Ishikawa (cell line): ENCODE measurements around the gene TAOK2.

ENCODE experiments used
- CEBPB ChIP-seq: IDR thresholded peaks from 2 replicates; pipeline ENCODE4 v1.6.1; 2012
- CREB1 ChIP-seq: IDR thresholded peaks from 2 replicates; pipeline ENCODE4 v1.6.1; 2012; ENCODE audit warnings: low read depth
- EGR1 ChIP-seq: IDR thresholded peaks from 2 replicates; pipeline ENCODE4 v1.6.1; 2012
- EP300 ChIP-seq: IDR thresholded peaks from 2 replicates; pipeline ENCODE4 v1.6.1; 2012; ENCODE audit warnings: borderline replicate concordance
- FOXM1 ChIP-seq: IDR thresholded peaks from 2 replicates; pipeline ENCODE4 v1.6.1; 2012; ENCODE audit warnings: low read depth, borderline replicate concordance
- MAX ChIP-seq: IDR thresholded peaks from 2 replicates; pipeline ENCODE4 v1.6.1; 2012
- NFIC ChIP-seq: IDR thresholded peaks from 2 replicates; pipeline ENCODE4 v1.6.1; 2012
- RAD21 ChIP-seq: IDR thresholded peaks from 2 replicates; pipeline ENCODE4 v1.6.1; 2012; ENCODE audit warnings: low read depth
- REST ChIP-seq: IDR thresholded peaks from 2 replicates; pipeline ENCODE4 v1.6.1; 2012; ENCODE audit warnings: low read depth, mild to moderate bottlenecking
- TAF1 ChIP-seq: IDR thresholded peaks from 2 replicates; pipeline ENCODE4 v1.6.1; 2012; ENCODE audit warnings: low read depth, mild to moderate bottlenecking
- TCF12 ChIP-seq: IDR thresholded peaks from 2 replicates; pipeline ENCODE4 v1.6.1; 2012; ENCODE audit warnings: low read depth
- TEAD4 ChIP-seq: IDR thresholded peaks from 2 replicates; pipeline ENCODE4 v1.6.1; 2012
- USF1 ChIP-seq: IDR thresholded peaks from 2 replicates; pipeline ENCODE4 v1.6.1; 2012
- YY1 ChIP-seq: IDR thresholded peaks from 2 replicates; pipeline ENCODE4 v1.6.1; 2012; ENCODE audit warnings: low read depth
- ZBTB7A ChIP-seq: IDR thresholded peaks from 2 replicates; pipeline ENCODE4 v1.6.1; 2012; ENCODE audit warnings: low read depth

Gene TAOK2

GRCh38 chr16:29926711-29927052, 47.0 kb upstream of the TAOK2 start:
- TF ChIP-seq MAX (no peak), TEAD4 (no peak), FOXM1 (no peak), EP300 (no peak), CEBPB (no peak), ZBTB7A (no peak), CREB1 (no peak), REST (no peak), RAD21 (no peak), EGR1 (no peak), YY1 (no peak), USF1 (no peak)

GRCh38 chr16:29927070-29927905, 46.4 kb upstream of the TAOK2 start:
- TF ChIP-seq ZBTB7A, result no peak
- TF ChIP-seq FOXM1, result no peak
- no peak for TF ChIP-seq TAF1
- TF ChIP-seq NFIC, result no peak
- TF ChIP-seq TCF12, result no peak
- no peak for TF ChIP-seq CREB1
- no peak for TF ChIP-seq CEBPB
- TF ChIP-seq EP300, result no peak
- no peak for TF ChIP-seq MAX
- TF ChIP-seq USF1, result no peak
- TF ChIP-seq TEAD4, result no peak
- no peak for TF ChIP-seq EGR1

GRCh38 chr16:29940656-29941055, 33.0 kb upstream of the TAOK2 start:
- TF ChIP-seq EGR1, result no peak
- no peak for TF ChIP-seq TAF1
- TF ChIP-seq CREB1, result no peak
- TF ChIP-seq REST, result no peak
- TF ChIP-seq ZBTB7A, result no peak
- no peak for TF ChIP-seq USF1
- TF ChIP-seq YY1, result no peak
- TF ChIP-seq TCF12, result no peak
- TF ChIP-seq RAD21, result no peak
- TF ChIP-seq NFIC, result no peak

GRCh38 chr16:29943846-29944799, 29.5 kb upstream of the TAOK2 start:
- peak; percentile 92 for TF ChIP-seq TEAD4
- no peak for TF ChIP-seq CEBPB
- TF ChIP-seq ZBTB7A, result no peak
- TF ChIP-seq NFIC, result peak; percentile 18; the same call in 1 of the 2 replicates
- TF ChIP-seq YY1, result 0 out of 2 replicates have a peak, but pooled peaks have one; percentile 17
- TF ChIP-seq EGR1, result peak; percentile 81
- peak; percentile 59; the same call in 1 of the 2 replicates for TF ChIP-seq EP300
- 0 out of 2 replicates have a peak, but pooled peaks have one; percentile 41 for TF ChIP-seq TCF12

GRCh38 chr16:29947897-29948296, 25.8 kb upstream of the TAOK2 start:
- no peak for TF ChIP-seq RAD21
- TF ChIP-seq TEAD4, result no peak
- TF ChIP-seq USF1, result no peak
- no peak for TF ChIP-seq CREB1
- no peak for TF ChIP-seq FOXM1
- no peak for TF ChIP-seq TAF1
- TF ChIP-seq TCF12, result no peak
- TF ChIP-seq EGR1, result no peak
- no peak for TF ChIP-seq ZBTB7A
- no peak for TF ChIP-seq YY1
- no peak for TF ChIP-seq EP300
- TF ChIP-seq NFIC, result no peak
- TF ChIP-seq REST, result no peak
- TF ChIP-seq CEBPB, result no peak
- no peak for TF ChIP-seq MAX
